WTC11 (cell line): ENCODE measurements around the gene FAM111A. TPM values are rescaled to one million over a fixed set of nuclear protein-coding genes. Genes with fewer than 3 reads are reported as not detected.
A peak's percentile ranks its signal among the peaks of the same experiment; 100 is the strongest.
"Not testable (repeated sequence)": the region's sequence is repeated elsewhere in the genome, so short reads cannot be mapped to it uniquely, and the experiment has no call there.

Experiments used
- ATAC-seq: fragments of 200-7000 bp; cut with Tn5 transposase; 2 replicates; pipeline ENCODE4 v1.10.0; 2021; ENCODE audit warnings: mild to moderate bottlenecking, moderate library complexity
- Bru-seq: library from RNA; stranded (reverse); fragments of 400-500 nt; gene quantifications from one replicate; lab custom pipeline; 2021; lab: Mats Ljungman, UMichigan
- CTCF ChIA-PET: fragments of 300-600 bp; sonication (Branson Sonifier 250); formaldehyde crosslinking; loops from one replicate; lab custom pipeline; 2021; ENCODE audit warnings: antibody characterized with exemption; lab: Charles Lee
- POLR2A ChIA-PET: fragments of 350-600 bp; sonication (Branson Sonifier 250); formaldehyde crosslinking; loops from one replicate; lab custom pipeline; 2021; ENCODE audit warnings: antibody characterized with exemption; lab: Charles Lee
- DNase-seq: peaks from one replicate; pipeline ENCODE4 v3.0.0; 2021; ENCODE audit warnings: low spot score
- H3K27ac Mint-ChIP-seq: 2 replicates; pipeline ENCODE4 v1.8.0; 2021; ENCODE audit warnings: mixed read lengths
- H3K27me3 Mint-ChIP-seq: 2 replicates; pipeline ENCODE4 v1.8.0; 2021; ENCODE audit warnings: low read depth, mild to moderate bottlenecking, moderate library complexity, mixed read lengths
- H3K36me3 Mint-ChIP-seq: 2 replicates; pipeline ENCODE4 v1.8.0; 2021; ENCODE audit warnings: mixed read lengths
- H3K4me1 Mint-ChIP-seq: 2 replicates; pipeline ENCODE4 v1.8.0; 2022; ENCODE audit warnings: mixed read lengths
- H3K4me3 Mint-ChIP-seq: 2 replicates; pipeline ENCODE4 v1.8.0; 2021; ENCODE audit warnings: mild to moderate bottlenecking, moderate library complexity, mixed read lengths
- H3K9me3 Mint-ChIP-seq: 2 replicates; pipeline ENCODE4 v1.8.0; 2021; ENCODE audit warnings: mixed read lengths
- CREM ChIP-seq: sonication (generic); formaldehyde crosslinking; IDR thresholded peaks from 2 replicates; pipeline ENCODE4 v1.8.1; 2022; ENCODE audit warnings: mild to moderate bottlenecking, missing genetic modification reagents, moderate library complexity
- ESRRA ChIP-seq: sonication (generic); formaldehyde crosslinking; IDR thresholded peaks from 2 replicates; pipeline ENCODE4 v1.8.1; 2022; ENCODE audit warnings: mild to moderate bottlenecking, missing genetic modification reagents, borderline replicate concordance
- FOXP1 ChIP-seq: sonication (generic); formaldehyde crosslinking; IDR thresholded peaks from 2 replicates; pipeline ENCODE4 v1.8.0; 2022; ENCODE audit warnings: missing genetic modification reagents, mild to moderate bottlenecking, moderate library complexity, borderline replicate concordance
- GABPB1 ChIP-seq: sonication (generic); formaldehyde crosslinking; IDR thresholded peaks from 2 replicates; pipeline ENCODE4 v1.8.1; 2023; ENCODE audit warnings: mild to moderate bottlenecking, missing genetic modification reagents
- HMGXB4 ChIP-seq: sonication (generic); formaldehyde crosslinking; IDR thresholded peaks from 2 replicates; pipeline ENCODE4 v1.8.1; 2023; ENCODE audit warnings: mild to moderate bottlenecking, moderate library complexity, missing genetic modification reagents
- JUN ChIP-seq: sonication (generic); formaldehyde crosslinking; IDR thresholded peaks from 2 replicates; pipeline ENCODE4 v1.8.0; 2023; ENCODE audit warnings: mild to moderate bottlenecking, missing genetic modification reagents
- MAX ChIP-seq: sonication (generic); formaldehyde crosslinking; IDR thresholded peaks from 2 replicates; pipeline ENCODE4 v1.8.0; 2022; ENCODE audit warnings: mild to moderate bottlenecking, missing genetic modification reagents
- NFE2L1 ChIP-seq: sonication (generic); formaldehyde crosslinking; IDR thresholded peaks from 2 replicates; pipeline ENCODE4 v1.8.1; 2023; ENCODE audit warnings: missing genetic modification reagents
- NFYB ChIP-seq: sonication (generic); formaldehyde crosslinking; conservative IDR thresholded peaks from 2 replicates; pipeline ENCODE4 v1.8.0; 2022; ENCODE audit warnings: low read depth, missing genetic modification reagents
- NR1H2 ChIP-seq: sonication (generic); formaldehyde crosslinking; IDR thresholded peaks from 2 replicates; pipeline ENCODE4 v1.9.0; 2021; ENCODE audit warnings: mild to moderate bottlenecking, moderate library complexity, missing genetic modification reagents
- NR2C2 ChIP-seq: sonication (generic); formaldehyde crosslinking; IDR thresholded peaks from 2 replicates; pipeline ENCODE4 v1.8.0; 2022; ENCODE audit warnings: mild to moderate bottlenecking, missing genetic modification reagents
- USF1 ChIP-seq: sonication (generic); formaldehyde crosslinking; IDR thresholded peaks from 2 replicates; pipeline ENCODE4 v1.8.0; 2022; ENCODE audit warnings: mild to moderate bottlenecking, missing genetic modification reagents
- ZBTB43 ChIP-seq: sonication (generic); formaldehyde crosslinking; IDR thresholded peaks from 2 replicates; pipeline ENCODE4 v1.8.1; 2023; ENCODE audit warnings: mild to moderate bottlenecking, missing genetic modification reagents
- ZNF121 ChIP-seq: sonication (generic); formaldehyde crosslinking; IDR thresholded peaks from 2 replicates; pipeline ENCODE4 v1.8.0; 2023; ENCODE audit warnings: missing genetic modification reagents
- ZNF219 ChIP-seq: sonication (generic); formaldehyde crosslinking; IDR thresholded peaks from 2 replicates; pipeline ENCODE4 v1.8.0; 2023; ENCODE audit warnings: missing genetic modification reagents, mild to moderate bottlenecking, borderline replicate concordance
- ZNF281 ChIP-seq: sonication (generic); formaldehyde crosslinking; IDR thresholded peaks from 2 replicates; pipeline ENCODE4 v1.8.0; 2023; ENCODE audit warnings: mild to moderate bottlenecking, missing genetic modification reagents
- long read RNA-seq, 3 experiments: library from RNA in 1 of 3; library from capped mRNA in 1 of 3; library from polyadenylated mRNA in 1 of 3; unstranded in 2 of 3; stranded (forward) in 1 of 3; transcript quantifications; one replicate each; pipeline ENCODE4 v2.0.0, GENCODE V29; 2021
- total RNA-seq: library from RNA; stranded (reverse); gene quantifications from 3 replicates; pipeline ENCODE4 v1.2.3, GENCODE V29; 2021

The FAM111A gene
- total RNA-seq (18.8 to 24.4 TPM (median 22.0 TPM) in 3 replicates), Bru-seq, nascent RNA (percentile 92 among the genes with signal in this experiment)
- long read RNA-seq, experiment 1, full-length matches to known transcripts = 27 of 93 reads
- long read RNA-seq, experiment 1, partial matches to known transcripts = 24 of 93 reads
- long read RNA-seq, experiment 1, other reads (novel, unspliced or antisense) = 42 of 93 reads
- long read RNA-seq, experiment 2, full-length matches to known transcripts = 2 of 15 reads
- long read RNA-seq, experiment 2, partial matches to known transcripts = 1 of 15 reads
- long read RNA-seq, experiment 2, other reads (novel, unspliced or antisense) = 12 of 15 reads
- long read RNA-seq, experiment 3, partial matches to known transcripts = 0 of 2 reads
- long read RNA-seq, experiment 3, other reads (novel, unspliced or antisense) = 0 of 2 reads

GRCh38 chr11:59142530-59143507 is at the start of gene FAM111A:
Gene FAM111A (plus strand): TSS chr11:59142856. CDS start chr11:59148873, 6,017 bp downstream.
- Mint-ChIP-seq H3K27me3 (peaks cover 13% of the 10 kb centered on the region), H3K4me1 (peaks cover 42% of the 10 kb centered on the region), H3K9me3 (peaks cover 5% of the 10 kb centered on the region; the same call in 1 of the 2 replicates), H3K36me3 (peaks cover 17% of the 10 kb centered on the region), H3K4me3 (peak within 1 kb of the TSS; percentile 86), H3K27ac (peak within 1 kb of the TSS; percentile 96)
- ChIA-PET POLR2A (interaction anchor here (1.4 to 1.5 kb wide), 2 partner anchors 29 to 215 kb away, joined by 3 to 6 read pairs; partner anchors contain the start of gene DTX4), CTCF (interaction anchor here (0.6 to 4.2 kb wide), 7 partner anchors 15 to 237 kb away, joined by 3 to 46 read pairs (median 6); no protein-coding TSS in a partner anchor)
- ATAC-seq (peak; percentile 80), DNase-seq (peak; percentile 81)
- no peak for TF ChIP-seq NR1H2 (CRISPR knock-in tag)
- peak; percentile 61 for TF ChIP-seq NFYB
- TF ChIP-seq ZNF121 (CRISPR knock-in tag) = no peak
- TF ChIP-seq ESRRA (CRISPR knock-in tag) = peak; percentile 62; the same call in 1 of the 2 replicates
- TF ChIP-seq MAX (CRISPR knock-in tag) = peak; percentile 81
- peak; percentile 64 for TF ChIP-seq USF1
- TF ChIP-seq NFE2L1 (CRISPR knock-in tag) = peak; percentile 13; the same call in 1 of the 2 replicates
- peak; percentile 41; the same call in 1 of the 2 replicates for TF ChIP-seq CREM (CRISPR knock-in tag)
- peak; percentile 28; the same call in 1 of the 2 replicates for TF ChIP-seq GABPB1 (CRISPR knock-in tag)
- TF ChIP-seq ZBTB43 (CRISPR knock-in tag) = peak; percentile 74; the same call in 1 of the 2 replicates
- 0 out of 2 replicates have a peak, but pooled peaks have one; percentile 40 for TF ChIP-seq ZNF219
- no peak for TF ChIP-seq NR2C2 (CRISPR knock-in tag)
- TF ChIP-seq ZNF281 = peak; percentile 22; the same call in 1 of the 2 replicates
- peak; percentile 66; the same call in 1 of the 2 replicates for TF ChIP-seq HMGXB4 (CRISPR knock-in tag)
- TF ChIP-seq JUN (CRISPR knock-in tag) = no peak
- peak; percentile 55; the same call in 1 of the 2 replicates for TF ChIP-seq FOXP1

GRCh38 chr11:59093576-59093975 is 49.1 kb upstream of the FAM111A start:
- peak; percentile 68 for ATAC-seq
- Mint-ChIP-seq H3K4me1 (peaks cover 66% of the 10 kb centered on the region), H3K27ac (peak overlapping the region; percentile 98), H3K4me3 (peak overlapping the region; percentile 36)
- POLR2A ChIA-PET, H3K9me3 Mint-ChIP-seq, H3K27me3 Mint-ChIP-seq, H3K36me3 Mint-ChIP-seq, DNase-seq: not testable (repeated sequence)
- CTCF ChIA-PET = interaction anchor here (0.6 to 2.4 kb wide), 7 partner anchors 9 to 192 kb away, joined by 3 to 15 read pairs (median 3); no protein-coding TSS in a partner anchor
